DOHH2 (cell line): ENCODE data around the gene RALGDS.

ENCODE experiments used
- CTCF ChIP-seq: fragments of 200-600 bp; sonication (generic); IDR thresholded peaks from one replicate; pipeline ENCODE4 v1.5.1; 2014; ENCODE audit warnings: antibody characterized with exemption, mild to moderate bottlenecking, low read depth, low read length; ENCODE audit not compliant: poor library complexity, severe bottlenecking
- EZH2phosphoT487 ChIP-seq: fragments of 200-600 bp; sonication (generic); IDR thresholded peaks from 2 replicates; pipeline ENCODE4 v1.6.1; 2017; ENCODE audit warnings: borderline replicate concordance, mild to moderate bottlenecking, antibody characterized with exemption, low read length, moderate library complexity, mixed read lengths

- TF ChIP-seq CTCF, result no peak
- TF ChIP-seq EZH2phosphoT487, result no peak
Measured at GRCh38 chr9:133109931-133110650, 10.9 kb downstream of the RALGDS start.
